Measurements from ENCODE around the gene ZNF827. TPM values are rescaled to one million over a fixed set of nuclear protein-coding genes. Genes with fewer than 3 reads are reported as not detected.

The ZNF827 gene
- total RNA-seq, 1 donor from 2014 or later, result 14.1 TPM

DNA sequence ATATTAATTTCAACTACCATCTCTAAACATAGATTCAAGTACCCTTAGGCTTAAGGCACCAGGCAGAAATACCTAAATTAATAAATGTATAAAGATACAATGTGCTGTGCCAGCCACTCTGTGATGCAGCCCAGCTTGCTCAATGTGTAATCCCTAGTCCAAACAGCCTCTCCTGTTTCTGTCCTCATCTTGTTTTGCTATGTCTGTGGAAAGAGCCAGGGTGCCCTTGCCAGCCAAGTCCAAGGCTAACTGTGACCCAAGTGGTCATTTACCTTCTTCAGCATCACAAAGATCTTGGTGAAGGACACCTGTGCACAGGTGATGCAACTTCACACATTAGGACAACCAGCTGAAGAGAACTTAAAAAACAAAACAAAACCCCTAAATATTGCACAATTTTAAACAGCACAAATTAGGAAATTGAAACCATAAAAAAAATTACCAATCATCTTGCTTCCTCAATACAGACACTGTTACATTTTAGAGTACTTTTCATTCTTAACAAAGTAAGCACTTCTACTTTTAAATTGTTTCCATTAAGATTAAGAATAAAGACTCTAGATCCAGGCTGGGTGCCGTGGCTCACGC is 169.1 kb downstream of the ZNF827 start:
- no peak overlapping the region for H3K4me3 ChIP-seq (ENCODE audit: low read depth, low read length)
- TF ChIP-seq, protein P1, sequence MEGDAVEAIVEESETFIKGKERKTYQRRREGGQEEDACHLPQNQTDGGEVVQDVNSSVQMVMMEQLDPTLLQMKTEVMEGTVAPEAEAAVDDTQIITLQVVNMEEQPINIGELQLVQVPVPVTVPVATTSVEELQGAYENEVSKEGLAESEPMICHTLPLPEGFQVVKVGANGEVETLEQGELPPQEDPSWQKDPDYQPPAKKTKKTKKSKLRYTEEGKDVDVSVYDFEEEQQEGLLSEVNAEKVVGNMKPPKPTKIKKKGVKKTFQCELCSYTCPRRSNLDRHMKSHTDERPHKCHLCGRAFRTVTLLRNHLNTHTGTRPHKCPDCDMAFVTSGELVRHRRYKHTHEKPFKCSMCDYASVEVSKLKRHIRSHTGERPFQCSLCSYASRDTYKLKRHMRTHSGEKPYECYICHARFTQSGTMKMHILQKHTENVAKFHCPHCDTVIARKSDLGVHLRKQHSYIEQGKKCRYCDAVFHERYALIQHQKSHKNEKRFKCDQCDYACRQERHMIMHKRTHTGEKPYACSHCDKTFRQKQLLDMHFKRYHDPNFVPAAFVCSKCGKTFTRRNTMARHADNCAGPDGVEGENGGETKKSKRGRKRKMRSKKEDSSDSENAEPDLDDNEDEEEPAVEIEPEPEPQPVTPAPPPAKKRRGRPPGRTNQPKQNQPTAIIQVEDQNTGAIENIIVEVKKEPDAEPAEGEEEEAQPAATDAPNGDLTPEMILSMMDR (conservative IDR thresholded peaks at IDR 0.05; ENCODE audit: low read depth, low read length), result no peak
- no peak for DNase-seq (ENCODE audit: low read depth)

DNA sequence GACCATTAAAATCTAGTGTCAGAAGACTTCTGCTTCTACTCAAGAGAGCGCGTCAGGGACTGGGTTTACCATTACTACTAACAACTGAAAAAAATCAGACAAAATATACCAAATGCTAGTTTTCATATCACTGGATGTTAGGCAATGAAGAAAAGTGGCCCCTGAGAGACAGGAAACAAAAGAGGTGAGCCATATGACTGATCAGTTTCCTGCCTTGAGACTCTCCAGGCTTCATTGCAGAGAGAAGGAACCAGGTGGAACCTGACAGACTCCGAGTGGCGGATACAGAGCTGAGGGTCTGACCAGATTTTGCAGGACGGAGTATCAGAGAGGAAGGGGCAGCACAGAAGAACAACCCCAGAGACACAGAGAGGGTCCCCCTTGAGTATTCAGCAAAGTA is 172.3 kb downstream of the ZNF827 start:
- no peak for DNase-seq (ENCODE audit: low read depth)
- TF ChIP-seq, protein P1 (conservative IDR thresholded peaks at IDR 0.05; ENCODE audit: low read depth, low read length), result no peak
- no peak overlapping the region for H3K4me3 ChIP-seq (ENCODE audit: low read depth, low read length)

DNA sequence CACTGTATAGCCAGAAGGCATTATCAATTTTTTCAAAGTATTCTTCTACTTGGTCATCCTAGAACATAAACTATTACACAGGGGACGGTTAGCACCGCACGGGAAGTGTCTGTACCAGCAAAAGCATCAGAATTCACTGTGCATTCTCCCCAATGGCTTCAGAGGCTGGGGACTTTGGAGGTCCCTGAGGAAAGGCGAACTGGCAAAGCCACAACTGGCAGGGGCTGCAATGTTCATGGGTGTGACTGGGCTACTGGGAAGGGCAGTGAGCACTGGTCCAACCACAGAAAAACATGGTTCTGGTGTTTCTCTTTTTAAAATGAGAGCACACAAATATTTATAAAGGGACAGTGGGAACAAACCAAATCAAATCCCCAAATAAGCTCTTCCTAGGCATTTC is 175.2 kb downstream of the ZNF827 start:
- H3K4me3 ChIP-seq (ENCODE audit: low read depth, low read length), result no peak overlapping the region
- TF ChIP-seq, protein P1 (conservative IDR thresholded peaks at IDR 0.05; ENCODE audit: low read depth, low read length), result no peak
- DNase-seq (ENCODE audit: low read depth), result no peak

DNA sequence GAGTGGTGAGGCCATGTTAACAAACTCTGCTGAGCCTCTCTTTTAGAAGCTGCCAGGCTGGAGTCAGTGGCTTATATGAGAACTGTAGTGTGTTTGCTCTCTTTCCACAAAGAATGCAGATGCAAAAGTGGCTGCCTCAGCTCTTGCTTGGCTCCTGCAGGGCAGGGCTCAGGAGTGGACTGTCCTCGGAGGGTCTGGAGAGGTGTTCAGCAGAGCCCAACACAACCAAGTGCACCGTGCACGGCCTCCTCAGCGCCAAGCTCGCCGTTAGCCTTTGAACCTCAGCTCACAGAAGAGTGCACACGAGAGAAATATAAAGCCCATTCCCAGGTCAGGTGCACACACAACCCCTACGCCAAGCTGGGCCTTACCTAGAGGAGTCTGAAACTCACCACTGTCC is 175.9 kb downstream of the ZNF827 start:
- TF ChIP-seq, protein P1 (conservative IDR thresholded peaks at IDR 0.05; ENCODE audit: low read depth, low read length), result no peak
- no peak overlapping the region for H3K4me3 ChIP-seq (ENCODE audit: low read depth, low read length)
- no peak for DNase-seq (ENCODE audit: low read depth)

DNA sequence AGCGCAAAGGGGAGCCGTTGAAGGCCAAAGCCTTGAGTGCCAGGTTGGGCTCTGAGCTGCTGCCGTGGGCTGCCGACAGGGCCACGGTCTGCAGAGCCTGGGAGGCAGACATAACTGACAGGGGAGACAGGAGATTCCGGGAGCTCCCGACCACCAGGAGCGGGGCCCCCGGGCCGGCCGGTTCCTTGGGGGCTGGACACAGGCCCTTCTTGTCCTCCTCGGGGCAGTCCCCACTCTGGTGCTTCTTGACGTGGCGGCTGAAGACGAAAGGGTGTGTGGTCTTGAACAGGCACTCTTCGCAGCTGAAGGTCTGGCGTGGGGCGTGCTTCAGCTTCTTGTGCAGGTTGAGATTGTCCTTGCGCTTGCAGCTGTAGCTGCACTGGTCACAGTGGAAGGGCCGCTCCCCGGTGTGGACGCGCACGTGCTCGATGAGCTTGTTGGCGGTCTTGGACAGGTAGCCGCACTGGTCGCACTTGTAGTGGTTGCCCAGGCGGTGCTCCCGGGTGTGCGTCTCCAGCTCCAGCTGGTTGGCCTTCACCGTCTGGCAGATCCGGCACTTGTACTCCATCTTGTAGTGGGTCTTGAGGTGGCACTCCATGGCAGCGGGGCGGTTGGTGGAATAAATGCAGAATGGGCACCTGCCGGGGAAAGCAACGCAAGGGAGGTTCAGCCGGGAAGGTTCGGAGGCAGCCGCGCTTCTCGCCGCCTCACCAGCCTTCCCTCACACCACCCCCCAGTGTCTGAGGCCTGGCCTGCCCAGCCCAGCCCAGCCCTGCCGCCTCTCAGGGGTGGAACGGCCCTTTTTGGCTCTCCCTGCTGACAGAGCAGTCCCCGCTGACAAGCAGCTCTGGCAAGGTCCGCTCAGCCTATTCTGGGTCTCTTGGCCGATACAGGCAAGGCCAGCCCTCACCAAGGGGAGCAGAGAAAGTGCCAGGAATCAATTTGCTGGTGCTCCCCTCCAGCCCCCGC is 177.4 kb downstream of the ZNF827 start:
- no peak for DNase-seq (ENCODE audit: low read depth)
- no peak overlapping the region for H3K4me3 ChIP-seq (ENCODE audit: low read depth, low read length)
- TF ChIP-seq, protein P1 (conservative IDR thresholded peaks at IDR 0.05; ENCODE audit: low read depth, low read length), result no peak

DNA sequence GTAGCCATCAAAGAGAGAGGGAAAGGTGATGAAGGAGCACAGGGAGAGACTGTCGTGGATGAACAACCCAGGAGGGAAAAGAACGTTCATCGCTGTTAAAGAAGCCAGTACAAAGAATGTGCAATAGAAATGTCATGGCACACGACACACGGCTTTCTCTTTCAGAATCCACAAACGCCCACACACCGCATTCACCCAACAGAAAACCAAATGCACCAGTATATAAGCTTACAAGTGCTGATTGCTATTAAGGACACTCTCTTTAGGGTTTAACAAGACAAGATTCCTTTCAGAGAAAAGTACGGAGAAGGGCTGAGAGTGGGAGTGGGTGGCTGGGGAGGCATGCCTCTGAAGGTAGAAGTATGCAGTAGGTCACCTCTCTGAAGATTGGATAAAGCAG is 178.4 kb downstream of the ZNF827 start:
- H3K4me3 ChIP-seq (ENCODE audit: low read depth, low read length), result no peak overlapping the region
- TF ChIP-seq, protein P1 (conservative IDR thresholded peaks at IDR 0.05; ENCODE audit: low read depth, low read length), result no peak
- DNase-seq (ENCODE audit: low read depth), result no peak

All from epithelial cell of proximal tubule (primary cell).